ENCODE results near the gene UNC13D. TPM values are rescaled to one million over a fixed set of nuclear protein-coding genes. Genes with fewer than 3 reads are reported as not detected.

Gene UNC13D
- total and polyA plus RNA-seq, 9 of the 15 experiments (the other 6 are each of a cell fraction or from before 2014, with no cell fraction given) = 0.86 to 244 (median 69.2) TPM

DNA sequence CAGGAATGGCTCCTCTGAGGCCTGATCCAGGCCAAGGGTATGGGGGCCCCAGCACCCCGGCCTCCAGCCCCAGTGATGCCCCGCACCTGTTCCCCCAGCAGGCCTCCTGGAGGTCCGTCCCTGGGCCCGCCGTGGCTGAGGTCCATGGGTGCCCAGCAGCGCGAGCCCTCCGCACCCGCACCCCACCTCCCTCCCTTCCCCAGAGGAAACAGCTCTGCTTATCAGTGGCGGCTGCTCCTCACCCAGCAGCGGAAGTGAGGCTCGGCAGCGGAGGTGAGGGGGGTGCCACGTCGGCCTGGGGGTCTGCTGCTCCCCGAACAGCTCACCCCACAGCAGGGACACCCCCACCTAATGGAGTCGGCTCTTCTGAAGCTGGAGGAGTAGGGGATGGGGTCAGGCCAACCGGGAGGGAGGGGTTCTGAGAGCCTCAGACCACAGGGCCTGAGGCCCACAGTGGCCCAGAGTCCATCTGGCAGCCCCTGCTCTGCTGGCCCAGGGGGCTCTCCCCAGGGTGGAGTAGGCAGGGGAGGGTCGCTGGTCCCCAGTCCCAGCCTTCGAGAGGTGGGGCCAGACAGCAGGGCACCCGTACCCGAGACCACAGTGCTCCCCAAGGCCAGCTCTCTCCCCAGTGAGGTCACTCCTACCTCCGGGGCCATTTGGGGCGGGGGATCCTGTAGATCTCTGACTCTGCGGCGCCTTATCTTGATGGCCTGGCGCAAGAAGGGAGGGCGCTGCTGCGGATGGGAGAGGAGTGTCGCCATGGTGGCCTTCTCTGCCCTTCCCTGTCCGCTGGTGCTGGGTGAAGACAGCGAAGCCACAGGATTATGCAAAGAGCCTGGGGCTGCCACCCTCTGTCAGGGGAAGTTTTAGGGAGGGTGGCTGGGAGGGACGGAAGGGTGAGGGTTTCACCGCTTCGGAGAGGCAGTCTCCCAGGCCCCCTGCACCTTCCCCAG lies at the start of gene UNC13D (continued):
- TF ChIP-seq MNT (conservative IDR thresholded peaks at IDR 0.05) (peak in 1 of 2 experiments; percentile 18; a peak in 1 of 4 replicates), SRSF7 (optimal IDR thresholded peaks at IDR 0.05; ENCODE audit: low read depth, low read length) (no peak), ZNF561 (CRISPR knock-in tag; conservative IDR thresholded peaks at IDR 0.05) (peak; percentile 65; the same call in 1 of the 2 replicates), COPS2 (conservative IDR thresholded peaks at IDR 0.05) (no peak), KLF10 (CRISPR knock-in tag; IDR thresholded peaks at IDR 0.05) (no peak), ZBTB33 (CRISPR knock-in tag; IDR thresholded peaks at IDR 0.05) (no peak), U2AF2 (optimal IDR thresholded peaks at IDR 0.05; ENCODE audit: low read depth, low read length) (no peak), HNRNPLL (IDR thresholded peaks at IDR 0.05; ENCODE audit: low read depth, low read length, poor library complexity, severe bottlenecking) (no peak), ZFP36 (IDR thresholded peaks at IDR 0.05; ENCODE audit: low read depth, low read length, partially characterized antibody) (no peak), ZNF311 (CRISPR knock-in tag; IDR thresholded peaks at IDR 0.05) (0 out of 2 replicates have a peak, but pooled peaks have one; percentile 41), CEBPB (tag; IDR thresholded peaks at IDR 0.05) (peak; percentile 83)
- TF ChIP-seq, protein P1, sequence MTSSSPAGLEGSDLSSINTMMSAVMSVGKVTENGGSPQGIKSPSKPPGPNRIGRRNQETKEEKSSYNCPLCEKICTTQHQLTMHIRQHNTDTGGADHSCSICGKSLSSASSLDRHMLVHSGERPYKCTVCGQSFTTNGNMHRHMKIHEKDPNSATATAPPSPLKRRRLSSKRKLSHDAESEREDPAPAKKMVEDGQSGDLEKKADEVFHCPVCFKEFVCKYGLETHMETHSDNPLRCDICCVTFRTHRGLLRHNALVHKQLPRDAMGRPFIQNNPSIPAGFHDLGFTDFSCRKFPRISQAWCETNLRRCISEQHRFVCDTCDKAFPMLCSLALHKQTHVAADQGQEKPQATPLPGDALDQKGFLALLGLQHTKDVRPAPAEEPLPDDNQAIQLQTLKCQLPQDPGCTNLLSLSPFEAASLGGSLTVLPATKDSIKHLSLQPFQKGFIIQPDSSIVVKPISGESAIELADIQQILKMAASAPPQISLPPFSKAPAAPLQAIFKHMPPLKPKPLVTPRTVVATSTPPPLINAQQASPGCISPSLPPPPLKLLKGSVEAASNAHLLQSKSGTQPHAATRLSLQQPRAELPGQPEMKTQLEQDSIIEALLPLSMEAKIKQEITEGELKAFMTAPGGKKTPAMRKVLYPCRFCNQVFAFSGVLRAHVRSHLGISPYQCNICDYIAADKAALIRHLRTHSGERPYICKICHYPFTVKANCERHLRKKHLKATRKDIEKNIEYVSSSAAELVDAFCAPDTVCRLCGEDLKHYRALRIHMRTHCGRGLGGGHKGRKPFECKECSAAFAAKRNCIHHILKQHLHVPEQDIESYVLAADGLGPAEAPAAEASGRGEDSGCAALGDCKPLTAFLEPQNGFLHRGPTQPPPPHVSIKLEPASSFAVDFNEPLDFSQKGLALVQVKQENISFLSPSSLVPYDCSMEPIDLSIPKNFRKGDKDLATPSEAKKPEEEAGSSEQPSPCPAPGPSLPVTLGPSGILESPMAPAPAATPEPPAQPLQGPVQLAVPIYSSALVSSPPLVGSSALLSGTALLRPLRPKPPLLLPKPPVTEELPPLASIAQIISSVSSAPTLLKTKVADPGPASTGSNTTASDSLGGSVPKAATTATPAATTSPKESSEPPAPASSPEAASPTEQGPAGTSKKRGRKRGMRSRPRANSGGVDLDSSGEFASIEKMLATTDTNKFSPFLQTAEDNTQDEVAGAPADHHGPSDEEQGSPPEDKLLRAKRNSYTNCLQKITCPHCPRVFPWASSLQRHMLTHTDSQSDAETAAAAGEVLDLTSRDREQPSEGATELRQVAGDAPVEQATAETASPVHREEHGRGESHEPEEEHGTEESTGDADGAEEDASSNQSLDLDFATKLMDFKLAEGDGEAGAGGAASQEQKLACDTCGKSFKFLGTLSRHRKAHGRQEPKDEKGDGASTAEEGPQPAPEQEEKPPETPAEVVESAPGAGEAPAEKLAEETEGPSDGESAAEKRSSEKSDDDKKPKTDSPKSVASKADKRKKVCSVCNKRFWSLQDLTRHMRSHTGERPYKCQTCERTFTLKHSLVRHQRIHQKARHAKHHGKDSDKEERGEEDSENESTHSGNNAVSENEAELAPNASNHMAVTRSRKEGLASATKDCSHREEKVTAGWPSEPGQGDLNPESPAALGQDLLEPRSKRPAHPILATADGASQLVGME (CRISPR knock-in tag; IDR thresholded peaks at IDR 0.05) = peak; percentile 43
- TF ChIP-seq, protein P2, sequence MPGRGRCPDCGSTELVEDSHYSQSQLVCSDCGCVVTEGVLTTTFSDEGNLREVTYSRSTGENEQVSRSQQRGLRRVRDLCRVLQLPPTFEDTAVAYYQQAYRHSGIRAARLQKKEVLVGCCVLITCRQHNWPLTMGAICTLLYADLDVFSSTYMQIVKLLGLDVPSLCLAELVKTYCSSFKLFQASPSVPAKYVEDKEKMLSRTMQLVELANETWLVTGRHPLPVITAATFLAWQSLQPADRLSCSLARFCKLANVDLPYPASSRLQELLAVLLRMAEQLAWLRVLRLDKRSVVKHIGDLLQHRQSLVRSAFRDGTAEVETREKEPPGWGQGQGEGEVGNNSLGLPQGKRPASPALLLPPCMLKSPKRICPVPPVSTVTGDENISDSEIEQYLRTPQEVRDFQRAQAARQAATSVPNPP (IDR thresholded peaks at IDR 0.05; ENCODE audit: borderline replicate concordance, insufficient read depth, insufficient read length) = no peak
- TF ChIP-seq, protein P3, sequence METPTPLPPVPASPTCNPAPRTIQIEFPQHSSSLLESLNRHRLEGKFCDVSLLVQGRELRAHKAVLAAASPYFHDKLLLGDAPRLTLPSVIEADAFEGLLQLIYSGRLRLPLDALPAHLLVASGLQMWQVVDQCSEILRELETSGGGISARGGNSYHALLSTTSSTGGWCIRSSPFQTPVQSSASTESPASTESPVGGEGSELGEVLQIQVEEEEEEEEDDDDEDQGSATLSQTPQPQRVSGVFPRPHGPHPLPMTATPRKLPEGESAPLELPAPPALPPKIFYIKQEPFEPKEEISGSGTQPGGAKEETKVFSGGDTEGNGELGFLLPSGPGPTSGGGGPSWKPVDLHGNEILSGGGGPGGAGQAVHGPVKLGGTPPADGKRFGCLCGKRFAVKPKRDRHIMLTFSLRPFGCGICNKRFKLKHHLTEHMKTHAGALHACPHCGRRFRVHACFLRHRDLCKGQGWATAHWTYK (CRISPR knock-in tag; IDR thresholded peaks at IDR 0.05) = peak; percentile 39
